Neural crest cell (in vitro differentiated cells): ENCODE measurements around the gene ZNF613. TPM values are rescaled to one million over a fixed set of nuclear protein-coding genes. Genes with fewer than 3 reads are reported as not detected.
A peak's percentile ranks its signal among the peaks of the same experiment; 100 is the strongest.

Experiments used
- DNase-seq: peaks from one replicate; pipeline ENCODE4 v3.0.0; 2021; ENCODE audit warnings: low read depth, mixed read lengths, low spot score
- H3K27ac Mint-ChIP-seq: one replicate; pipeline ENCODE4 v1.8.0; 2021; ENCODE audit warnings: mild to moderate bottlenecking, mixed read lengths; ENCODE audit not compliant: unreplicated experiment
- H3K27me3 Mint-ChIP-seq: 2 replicates; pipeline ENCODE4 v1.8.0; 2021; ENCODE audit warnings: low read depth, mild to moderate bottlenecking, mixed read lengths
- H3K36me3 Mint-ChIP-seq: 2 replicates; pipeline ENCODE4 v1.8.0; 2021; ENCODE audit warnings: low read depth, mild to moderate bottlenecking, mixed read lengths
- H3K4me1 Mint-ChIP-seq: 2 replicates; pipeline ENCODE4 v1.8.0; 2021; ENCODE audit warnings: mixed read lengths
- H3K4me3 Mint-ChIP-seq: one replicate; pipeline ENCODE4 v1.8.0; 2021; ENCODE audit warnings: mild to moderate bottlenecking, mixed read lengths
- H3K9me3 Mint-ChIP-seq: 2 replicates; pipeline ENCODE4 v1.8.0; 2021; ENCODE audit warnings: mixed read lengths
- total RNA-seq: library from RNA; stranded (reverse); gene quantifications from 2 replicates; pipeline ENCODE4 v1.2.1, GENCODE V29; 2021
- TF ChIP-seq, protein P1 (sequence below): fragments of 200-600 bp; sonication (generic); conservative IDR thresholded peaks from 2 replicates; pipeline ENCODE4 v1.5.0; 2021; ENCODE audit warnings: antibody characterized with exemption, mild to moderate bottlenecking

The ZNF613 gene
- total RNA-seq, 1 donor from 2014 or later, result 6.3 TPM

GRCh38 chr19:51915324-51915867 is 11.9 kb upstream of the ZNF613 start:
- Mint-ChIP-seq H3K4me1 (no peaks in the 10 kb centered on the region), H3K36me3 (peaks cover 16% of the 10 kb centered on the region), H3K27ac (no peak overlapping the region), H3K9me3 (peaks cover 31% of the 10 kb centered on the region), H3K4me3 (no peak overlapping the region), H3K27me3 (peaks cover 2% of the 10 kb centered on the region)
- TF ChIP-seq, protein P1, sequence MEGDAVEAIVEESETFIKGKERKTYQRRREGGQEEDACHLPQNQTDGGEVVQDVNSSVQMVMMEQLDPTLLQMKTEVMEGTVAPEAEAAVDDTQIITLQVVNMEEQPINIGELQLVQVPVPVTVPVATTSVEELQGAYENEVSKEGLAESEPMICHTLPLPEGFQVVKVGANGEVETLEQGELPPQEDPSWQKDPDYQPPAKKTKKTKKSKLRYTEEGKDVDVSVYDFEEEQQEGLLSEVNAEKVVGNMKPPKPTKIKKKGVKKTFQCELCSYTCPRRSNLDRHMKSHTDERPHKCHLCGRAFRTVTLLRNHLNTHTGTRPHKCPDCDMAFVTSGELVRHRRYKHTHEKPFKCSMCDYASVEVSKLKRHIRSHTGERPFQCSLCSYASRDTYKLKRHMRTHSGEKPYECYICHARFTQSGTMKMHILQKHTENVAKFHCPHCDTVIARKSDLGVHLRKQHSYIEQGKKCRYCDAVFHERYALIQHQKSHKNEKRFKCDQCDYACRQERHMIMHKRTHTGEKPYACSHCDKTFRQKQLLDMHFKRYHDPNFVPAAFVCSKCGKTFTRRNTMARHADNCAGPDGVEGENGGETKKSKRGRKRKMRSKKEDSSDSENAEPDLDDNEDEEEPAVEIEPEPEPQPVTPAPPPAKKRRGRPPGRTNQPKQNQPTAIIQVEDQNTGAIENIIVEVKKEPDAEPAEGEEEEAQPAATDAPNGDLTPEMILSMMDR, result no peak
- no peak for DNase-seq

GRCh38 chr19:51916167-51916566 is 11.1 kb upstream of the ZNF613 start:
- no peak overlapping the region for H3K27ac Mint-ChIP-seq
- peaks cover 2% of the 10 kb centered on the region for H3K27me3 Mint-ChIP-seq
- DNase-seq, result no peak
- peaks cover 35% of the 10 kb centered on the region for H3K9me3 Mint-ChIP-seq
- peaks cover 19% of the 10 kb centered on the region for H3K36me3 Mint-ChIP-seq
- TF ChIP-seq, protein P1, result no peak
- no peak overlapping the region for H3K4me3 Mint-ChIP-seq
- H3K4me1 Mint-ChIP-seq, result no peaks in the 10 kb centered on the region

GRCh38 chr19:51919606-51920005 is 7.7 kb upstream of the ZNF613 start:
- no peak for DNase-seq
- Mint-ChIP-seq H3K4me3 (peak overlapping the region; percentile 31), H3K9me3 (peaks cover 32% of the 10 kb centered on the region), H3K27me3 (peaks cover 2% of the 10 kb centered on the region), H3K27ac (no peak overlapping the region), H3K4me1 (no peaks in the 10 kb centered on the region), H3K36me3 (peaks cover 25% of the 10 kb centered on the region)
- TF ChIP-seq, protein P1, result no peak

DNA sequence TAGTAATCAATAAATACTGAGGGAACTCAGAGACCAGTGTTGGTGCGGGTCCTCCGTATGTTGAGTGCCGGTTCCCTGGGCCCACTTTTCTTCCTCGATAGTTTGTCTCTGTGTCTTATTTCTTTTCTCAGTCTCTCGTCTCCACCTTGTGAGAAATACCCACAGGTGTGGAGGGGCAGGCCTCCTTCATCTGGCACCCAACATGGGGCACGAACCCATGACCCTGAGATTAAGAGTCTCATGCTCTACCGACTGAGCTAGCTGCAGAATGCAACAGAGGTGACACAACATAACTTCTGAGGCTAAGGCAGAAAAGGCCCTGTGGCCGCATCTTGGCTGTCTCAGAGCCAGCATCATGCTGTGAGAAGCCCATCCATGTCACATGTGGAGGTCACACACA is 5.3 kb upstream of the ZNF613 start:
- H3K27me3 Mint-ChIP-seq, result peaks cover 2% of the 10 kb centered on the region
- no peak overlapping the region for H3K4me3 Mint-ChIP-seq
- peaks cover 33% of the 10 kb centered on the region for H3K36me3 Mint-ChIP-seq
- DNase-seq, result no peak
- peaks cover 33% of the 10 kb centered on the region for H3K9me3 Mint-ChIP-seq
- no peak overlapping the region for H3K27ac Mint-ChIP-seq
- TF ChIP-seq, protein P1, result no peak
- peaks cover 6% of the 10 kb centered on the region for H3K4me1 Mint-ChIP-seq

DNA sequence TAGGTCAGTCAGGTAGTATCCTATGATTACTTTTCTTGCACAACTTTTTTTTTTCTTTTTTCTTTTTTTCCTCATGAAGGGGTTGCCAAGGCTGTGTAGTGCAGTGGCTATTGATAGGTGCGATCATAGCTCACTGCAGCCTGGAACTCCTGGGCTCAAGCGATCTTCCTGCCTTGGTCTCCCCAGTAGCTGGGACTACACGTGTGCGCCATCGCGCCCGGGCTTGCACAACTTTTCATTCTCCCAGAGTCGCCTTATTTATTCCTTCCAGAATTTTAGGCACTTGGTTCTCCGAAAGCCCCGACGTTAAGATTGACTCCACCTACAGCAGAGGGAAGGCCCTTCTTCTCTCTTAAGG is 867 bp upstream of the ZNF613 start:
- no peak for DNase-seq
- Mint-ChIP-seq H3K9me3 (peaks cover 36% of the 10 kb centered on the region), H3K4me1 (peaks cover 20% of the 10 kb centered on the region), H3K4me3 (peak overlapping the region; percentile 100), H3K36me3 (peaks cover 50% of the 10 kb centered on the region), H3K27me3 (peaks cover 2% of the 10 kb centered on the region), H3K27ac (no peak overlapping the region)
- TF ChIP-seq, protein P1, result no peak
